Skin of body (tissue), 2 donors: Measurements from ENCODE around the gene CRADD. TPM values are rescaled to one million over a fixed set of nuclear protein-coding genes. Genes with fewer than 3 reads are reported as not detected.
"Not testable (repeated sequence)": the region's sequence is repeated elsewhere in the genome, so short reads cannot be mapped to it uniquely, and the experiment has no call there.

Experiments
- DNase-seq: peaks from one replicate; lab custom pipeline; 2025; lab: John Stamatoyannopoulos, UW
- total RNA-seq: library from RNA; depleted of rRNA; stranded (reverse); fragments of >200 nt; gene quantifications from one replicate; pipeline ENCODE4 v1.2.3, GENCODE V29; 2014

CRADD gene
- total RNA-seq, 1 donor from 2014 or later = 15.5 TPM

- DNase-seq = no peak
Observed at GRCh38 chr12:93870020-93870795, 193.0 kb downstream of the CRADD start.

GRCh38 chr12:93871566-93871965 lies 194.4 kb downstream of the CRADD start:
- not testable (repeated sequence) for DNase-seq

- no peak for DNase-seq
Observed at GRCh38 chr12:93873561-93873960, 196.4 kb downstream of the CRADD start.

GRCh38 chr12:93875157-93875556 lies 198.0 kb downstream of the CRADD start:
- DNase-seq = no peak

- no peak for DNase-seq
Observed at GRCh38 chr12:93876360-93876759, 199.2 kb downstream of the CRADD start.

- no peak for DNase-seq
Observed at GRCh38 chr12:93877446-93877845, 200.3 kb downstream of the CRADD start.

- DNase-seq = no peak
Observed at GRCh38 chr12:93879476-93880421, 202.6 kb downstream of the CRADD start.

GRCh38 chr12:93880853-93881522 lies 203.8 kb downstream of the CRADD start:
- DNase-seq = no peak

- DNase-seq = no peak
Observed at GRCh38 chr12:93882763-93883162, 205.6 kb downstream of the CRADD start.

GRCh38 chr12:93883436-93884154 lies 206.4 kb downstream of the CRADD start:
- DNase-seq = no peak

- DNase-seq = no peak
Observed at GRCh38 chr12:93884794-93885460, 207.8 kb downstream of the CRADD start.

GRCh38 chr12:93885973-93886532 lies 208.9 kb downstream of the CRADD start:
- not testable (repeated sequence) for DNase-seq

- DNase-seq = no peak
Observed at GRCh38 chr12:93886533-93887511, 209.6 kb downstream of the CRADD start.

GRCh38 chr12:93888964-93889363 lies 211.8 kb downstream of the CRADD start:
- no peak for DNase-seq

GRCh38 chr12:93889516-93890212 lies 212.5 kb downstream of the CRADD start:
- no peak for DNase-seq

GRCh38 chr12:93892423-93893268 lies 215.5 kb downstream of the CRADD start:
- DNase-seq = peak; percentile 66

- DNase-seq = peak; percentile 93
Observed at GRCh38 chr12:93894391-93895088, 217.4 kb downstream of the CRADD start.
